ENCODE data around the gene SYAP1.

- TF ChIP-seq POLR2A (IDR thresholded peaks at IDR 0.05) (no peak), CTCF (IDR thresholded peaks at IDR 0.05) (no peak)
Observed at GRCh38 chrX:16788477-16788876, 69.1 kb downstream of the SYAP1 start.

Measured in Peyer's patch (tissue), 4 donors.